Glutamatergic neuron (in vitro differentiated cells): Measurements from ENCODE around the gene HJURP. TPM values are rescaled to one million over a fixed set of nuclear protein-coding genes. Genes with fewer than 3 reads are reported as not detected.

Experiments
- DNase-seq: peaks from one replicate; pipeline ENCODE4 v3.0.0; 2022
- H3K27ac Mint-ChIP-seq: one replicate; pipeline ENCODE4 v1.8.0; 2020; ENCODE audit warnings: mild to moderate bottlenecking, mixed read lengths, inconsistent platforms; ENCODE audit not compliant: unreplicated experiment
- H3K27me3 Mint-ChIP-seq: one replicate; pipeline ENCODE4 v1.8.0; 2020; ENCODE audit warnings: mild to moderate bottlenecking, moderate library complexity, mixed read lengths, inconsistent platforms; ENCODE audit not compliant: unreplicated experiment
- H3K36me3 Mint-ChIP-seq: one replicate; pipeline ENCODE4 v1.8.0; 2020; ENCODE audit warnings: mild to moderate bottlenecking, mixed read lengths, inconsistent platforms; ENCODE audit not compliant: unreplicated experiment
- H3K4me1 Mint-ChIP-seq: one replicate; pipeline ENCODE4 v1.8.0; 2020; ENCODE audit warnings: mild to moderate bottlenecking, low read depth, mixed read lengths, inconsistent platforms; ENCODE audit not compliant: unreplicated experiment
- H3K4me3 Mint-ChIP-seq: one replicate; pipeline ENCODE4 v1.8.0; 2020; ENCODE audit warnings: mild to moderate bottlenecking, mixed read lengths, inconsistent platforms; ENCODE audit not compliant: unreplicated experiment
- H3K9me3 Mint-ChIP-seq: one replicate; pipeline ENCODE4 v1.8.0; 2020; ENCODE audit warnings: mild to moderate bottlenecking, moderate library complexity, mixed read lengths, inconsistent platforms; ENCODE audit not compliant: unreplicated experiment
- CTCF ChIP-seq: fragments of 200-600 bp; sonication (generic); IDR thresholded peaks from one replicate; pipeline ENCODE4 v1.5.0; 2021; ENCODE audit not compliant: partially characterized antibody, unreplicated experiment
- total RNA-seq: library from RNA; stranded (reverse); fragmentation: NEBNext Ultra II Directional; extraction: Animal tissue kit (Norgen Biotek cat#: 25700); gene quantifications from one replicate; pipeline ENCODE4 v1.2.1, GENCODE V29; 2021; ENCODE audit not compliant: unreplicated experiment

The HJURP gene
- total RNA-seq, 1 donor from 2014 or later: 6.9 TPM

GRCh38 chr2:233829193-233830110 is 24.9 kb downstream of the HJURP start:
- no peak for TF ChIP-seq CTCF
- peaks cover 6% of the 10 kb centered on the region for H3K4me1 Mint-ChIP-seq
- no peak overlapping the region for H3K4me3 Mint-ChIP-seq
- H3K36me3 Mint-ChIP-seq: no peaks in the 10 kb centered on the region
- no peak overlapping the region for H3K27ac Mint-ChIP-seq
- H3K9me3 Mint-ChIP-seq: peaks cover 1% of the 10 kb centered on the region
- no peak for DNase-seq
- no peaks in the 10 kb centered on the region for H3K27me3 Mint-ChIP-seq

GRCh38 chr2:233828546-233829192 is 25.7 kb downstream of the HJURP start:
- no peak overlapping the region for H3K27ac Mint-ChIP-seq
- H3K9me3 Mint-ChIP-seq: peaks cover 1% of the 10 kb centered on the region
- no peak for TF ChIP-seq CTCF
- peaks cover 6% of the 10 kb centered on the region for H3K4me1 Mint-ChIP-seq
- H3K27me3 Mint-ChIP-seq: no peaks in the 10 kb centered on the region
- H3K4me3 Mint-ChIP-seq: no peak overlapping the region
- DNase-seq: no peak
- no peaks in the 10 kb centered on the region for H3K36me3 Mint-ChIP-seq

- H3K36me3 Mint-ChIP-seq: no peaks in the 10 kb centered on the region
- H3K4me1 Mint-ChIP-seq: no peaks in the 10 kb centered on the region
- no peak overlapping the region for H3K4me3 Mint-ChIP-seq
- H3K27ac Mint-ChIP-seq: no peak overlapping the region
- H3K9me3 Mint-ChIP-seq: peaks cover 3% of the 10 kb centered on the region
- DNase-seq: no peak
- peaks cover 5% of the 10 kb centered on the region for H3K27me3 Mint-ChIP-seq
- TF ChIP-seq CTCF: no peak
Measured at GRCh38 chr2:233824373-233824772, 30.0 kb downstream of the HJURP start.

GRCh38 chr2:233823731-233824121 is 30.6 kb downstream of the HJURP start:
- Mint-ChIP-seq H3K27me3 (peaks cover 7% of the 10 kb centered on the region), H3K9me3 (peaks cover 3% of the 10 kb centered on the region), H3K4me3 (no peak overlapping the region), H3K27ac (no peak overlapping the region), H3K4me1 (no peaks in the 10 kb centered on the region), H3K36me3 (no peaks in the 10 kb centered on the region)
- no peak for TF ChIP-seq CTCF
- no peak for DNase-seq
